MM.1S (cell line): ENCODE data around the gene DHRS7B.
"Not testable (repeated sequence)": the region's sequence is repeated elsewhere in the genome, so short reads cannot be mapped to it uniquely, and the experiment has no call there.

Experiments used
- DNase-seq: peaks from one replicate; pipeline ENCODE4 v3.0.0-alpha.2; 2015
- H2AFZ ChIP-seq: fragments of 300-600 bp; sonication (generic); 2 replicates; pipeline ENCODE4 v1.6.0; 2016; ENCODE audit warnings: antibody characterized with exemption, low read length
- H3F3A ChIP-seq: fragments of 300-600 bp; sonication (generic); 2 replicates; pipeline ENCODE4 v1.6.1; 2016; ENCODE audit warnings: mild to moderate bottlenecking, antibody characterized with exemption, low read length, moderate library complexity, mixed read lengths; ENCODE audit not compliant: insufficient read depth
- H3K27ac ChIP-seq: fragments of 300-600 bp; sonication (generic); 2 replicates; pipeline ENCODE4 v1.5.1; 2016; ENCODE audit warnings: mild to moderate bottlenecking, low read length
- H3K27me3 ChIP-seq: fragments of 300-600 bp; sonication (generic); replicated peaks from 2 replicates; pipeline ENCODE4 v1.6.0; 2016; ENCODE audit warnings: low read length; ENCODE audit not compliant: insufficient read depth
- H3K36me3 ChIP-seq: fragments of 300-600 bp; sonication (generic); replicated peaks from 2 replicates; pipeline ENCODE4 v1.6.1; 2016; ENCODE audit warnings: mild to moderate bottlenecking, low read length, mixed read lengths; ENCODE audit not compliant: insufficient read depth
- H3K4me1 ChIP-seq: fragments of 300-600 bp; sonication (generic); 2 replicates; pipeline ENCODE4 v1.6.1; 2016; ENCODE audit warnings: low read length, mixed read lengths
- H3K4me2 ChIP-seq: fragments of 300-600 bp; sonication (generic); 2 replicates; pipeline ENCODE4 v1.6.0; 2016; ENCODE audit warnings: low read depth, low read length
- H3K4me3 ChIP-seq: fragments of 300-600 bp; sonication (generic); 2 replicates; pipeline ENCODE4 v1.5.1; 2016; ENCODE audit warnings: low read length, mixed read lengths
- H3K79me2 ChIP-seq: fragments of 300-600 bp; sonication (generic); 2 replicates; pipeline ENCODE4 v1.6.1; 2016; ENCODE audit warnings: mixed run types, low read length, mixed read lengths
- H3K9ac ChIP-seq: fragments of 300-600 bp; sonication (generic); 2 replicates; pipeline ENCODE4 v1.6.1; 2016; ENCODE audit warnings: low read length, mixed read lengths
- H3K9me2 ChIP-seq: fragments of 300-600 bp; sonication (generic); replicated peaks from 2 replicates; pipeline ENCODE4 v1.6.1; 2016; ENCODE audit warnings: mild to moderate bottlenecking, low read length, mixed read lengths; ENCODE audit not compliant: insufficient read depth
- H3K9me3 ChIP-seq: fragments of 300-600 bp; sonication (generic); replicated peaks from 2 replicates; pipeline ENCODE4 v1.6.1; 2016; ENCODE audit warnings: mild to moderate bottlenecking, low read length, mixed read lengths; ENCODE audit not compliant: insufficient read depth
- H4K20me1 ChIP-seq: fragments of 300-600 bp; sonication (generic); 2 replicates; pipeline ENCODE4 v1.6.1; 2016; ENCODE audit warnings: mild to moderate bottlenecking, low read length, moderate library complexity, mixed read lengths; ENCODE audit not compliant: insufficient read depth
- CTCF ChIP-seq: fragments of 300-600 bp; sonication (generic); IDR thresholded peaks from 2 replicates; pipeline ENCODE4 v1.5.1; 2016; ENCODE audit warnings: antibody characterized with exemption, low read length, mixed read lengths
- EZH2 ChIP-seq: fragments of 300-600 bp; sonication (generic); optimal IDR thresholded peaks from 2 replicates; pipeline ENCODE3; 2017; ENCODE audit warnings: low read depth, mild to moderate bottlenecking, antibody characterized with exemption, low read length, mixed read lengths
- EZH2phosphoT487 ChIP-seq: fragments of 300-600 bp; sonication (generic); IDR thresholded peaks from 2 replicates; pipeline ENCODE4 v1.6.1; 2018; ENCODE audit warnings: antibody characterized with exemption, low read length

Gene DHRS7B

GRCh38 chr17:21079196-21079595 lies 47.6 kb upstream of the DHRS7B start:
- Histone ChIP-seq H3K9me3 (no peaks in the 10 kb centered on the region), H3K27ac (no peak overlapping the region), H3K9me2 (no peaks in the 10 kb centered on the region)

GRCh38 chr17:21082001-21082436 lies 44.7 kb upstream of the DHRS7B start:
- Histone ChIP-seq H3K27me3 (no peaks in the 10 kb centered on the region), H4K20me1 (no peaks in the 10 kb centered on the region), H3K27ac (no peak overlapping the region), H3F3A (no peaks in the 10 kb centered on the region), H3K79me2 (no peaks in the 10 kb centered on the region), H3K9me3 (no peaks in the 10 kb centered on the region), H2AFZ (no peak overlapping the region), H3K4me3 (no peak overlapping the region), H3K36me3 (no peaks in the 10 kb centered on the region), H3K9ac (no peak overlapping the region), H3K4me2 (no peak overlapping the region), H3K9me2 (no peaks in the 10 kb centered on the region), H3K4me1 (no peaks in the 10 kb centered on the region)
- TF ChIP-seq EZH2 = no peak
- TF ChIP-seq EZH2phosphoT487 = no peak
- no peak for TF ChIP-seq CTCF
- no peak for DNase-seq

More at GRCh38 chr17:21079196-21079595, 47.6 kb upstream of the DHRS7B start:
- Histone ChIP-seq H3K79me2 (no peaks in the 10 kb centered on the region), H3F3A (no peaks in the 10 kb centered on the region), H3K4me1 (no peaks in the 10 kb centered on the region), H3K36me3 (no peaks in the 10 kb centered on the region), H3K27me3 (no peaks in the 10 kb centered on the region), H2AFZ (no peak overlapping the region), H3K9ac (no peak overlapping the region), H4K20me1 (no peaks in the 10 kb centered on the region), H3K4me3 (no peak overlapping the region), H3K4me2 (no peak overlapping the region)
- TF ChIP-seq EZH2phosphoT487 = no peak
- TF ChIP-seq EZH2 = no peak
- no peak for TF ChIP-seq CTCF
- no peak for DNase-seq

- not testable (repeated sequence) for H3K27ac ChIP-seq, H4K20me1 ChIP-seq, H3K9ac ChIP-seq, H3K36me3 ChIP-seq, H2AFZ ChIP-seq, DNase-seq, H3K4me3 ChIP-seq, H3K79me2 ChIP-seq, H3F3A ChIP-seq, H3K4me1 ChIP-seq, H3K27me3 ChIP-seq, H3K9me3 ChIP-seq, H3K9me2 ChIP-seq, H3K4me2 ChIP-seq
Measured at GRCh38 chr17:21085280-21085679, 41.5 kb upstream of the DHRS7B start.

- no peak overlapping the region for H3K4me3 ChIP-seq
- no peak for TF ChIP-seq EZH2
- no peak for TF ChIP-seq EZH2phosphoT487
- no peak for TF ChIP-seq CTCF
- DNase-seq = no peak
- no peaks in the 10 kb centered on the region for H3K79me2 ChIP-seq
- H3K9me3 ChIP-seq = no peaks in the 10 kb centered on the region
- no peaks in the 10 kb centered on the region for H3K4me1 ChIP-seq
- no peak overlapping the region for H3K27ac ChIP-seq
- H3K4me2 ChIP-seq = no peak overlapping the region
- no peaks in the 10 kb centered on the region for H3K36me3 ChIP-seq
- no peaks in the 10 kb centered on the region for H4K20me1 ChIP-seq
- H2AFZ ChIP-seq = no peak overlapping the region
- no peaks in the 10 kb centered on the region for H3F3A ChIP-seq
- no peak overlapping the region for H3K9ac ChIP-seq
- H3K9me2 ChIP-seq = no peaks in the 10 kb centered on the region
- no peaks in the 10 kb centered on the region for H3K27me3 ChIP-seq
Measured at GRCh38 chr17:21085707-21086106, 41.1 kb upstream of the DHRS7B start.
